NCI-H1436 (cell line): ENCODE measurements around the gene PATJ.
"Not testable (repeated sequence)": the region's sequence is repeated elsewhere in the genome, so short reads cannot be mapped to it uniquely, and the experiment has no call there.

ENCODE experiments used
- DNase-seq: peaks from one replicate; lab custom pipeline; 2025; lab: John Stamatoyannopoulos, UW

PATJ gene

DNA sequence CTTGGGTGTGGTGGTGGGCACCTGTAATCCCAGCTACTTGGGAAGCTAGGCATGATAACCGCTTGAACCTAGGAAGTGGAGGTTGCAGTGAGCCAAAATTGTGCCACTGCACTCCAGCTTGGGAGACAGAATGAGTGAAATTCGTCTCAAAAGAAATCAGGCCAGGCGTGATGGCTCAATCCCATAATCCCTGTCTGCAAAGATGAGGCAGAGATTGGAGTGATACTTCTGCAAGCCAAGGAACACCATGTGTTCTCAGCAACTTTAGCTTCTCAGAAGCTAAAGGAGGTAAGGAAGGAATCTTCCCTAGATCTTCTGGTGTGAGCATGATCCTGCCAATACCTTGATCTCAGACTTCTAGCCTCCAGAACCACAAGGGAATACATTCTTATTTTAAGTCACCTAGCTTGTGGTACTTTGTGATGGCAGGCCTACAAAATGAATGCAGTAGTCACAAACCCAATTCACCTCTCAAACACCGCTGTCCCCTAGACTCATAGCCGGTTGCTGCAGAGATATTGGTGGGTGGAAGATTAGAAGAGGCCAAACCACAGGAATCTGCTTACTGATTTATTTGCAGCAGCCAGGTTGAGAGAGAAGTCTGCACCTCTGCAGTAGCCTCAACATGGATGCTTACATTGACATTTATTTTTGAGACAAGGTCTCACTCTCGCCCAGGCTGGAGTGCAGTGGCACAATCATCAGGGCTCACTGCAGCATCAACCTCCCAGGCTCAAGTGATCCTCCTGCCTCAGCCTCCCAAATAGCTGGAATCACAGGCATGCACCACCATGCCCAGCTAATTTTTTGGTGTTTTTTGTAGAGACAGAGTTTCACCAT lies 471.0 kb downstream of the PATJ start:
- DNase-seq, result no peak

- DNase-seq, result no peak
Measured at GRCh38 chr1:62218604-62219003, 476.3 kb downstream of the PATJ start.

- DNase-seq, result not testable (repeated sequence)
Measured at GRCh38 chr1:62220456-62220855, 478.2 kb downstream of the PATJ start.

GRCh38 chr1:62221171-62221570 lies 478.9 kb downstream of the PATJ start:
- DNase-seq, result no peak

DNA sequence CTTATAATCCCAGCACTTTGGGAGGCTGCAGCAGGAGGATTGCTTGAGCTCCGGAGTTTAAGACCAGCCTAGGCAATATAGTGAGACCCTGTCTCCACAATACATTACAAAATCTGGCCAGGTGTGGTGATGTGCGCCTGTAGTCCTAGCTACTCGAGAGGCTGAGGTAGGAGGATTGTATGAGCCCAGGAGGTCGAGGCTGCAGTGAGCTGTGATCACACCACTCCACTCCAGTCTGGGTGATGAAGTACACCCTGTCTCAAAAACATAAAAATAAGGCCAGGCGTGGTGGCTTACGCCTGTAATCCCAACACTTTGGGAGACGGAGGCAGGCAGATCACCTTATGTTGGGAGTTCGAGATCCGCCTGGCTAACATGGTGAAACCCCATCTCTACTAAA lies 480.0 kb downstream of the PATJ start:
- no peak for DNase-seq

DNA sequence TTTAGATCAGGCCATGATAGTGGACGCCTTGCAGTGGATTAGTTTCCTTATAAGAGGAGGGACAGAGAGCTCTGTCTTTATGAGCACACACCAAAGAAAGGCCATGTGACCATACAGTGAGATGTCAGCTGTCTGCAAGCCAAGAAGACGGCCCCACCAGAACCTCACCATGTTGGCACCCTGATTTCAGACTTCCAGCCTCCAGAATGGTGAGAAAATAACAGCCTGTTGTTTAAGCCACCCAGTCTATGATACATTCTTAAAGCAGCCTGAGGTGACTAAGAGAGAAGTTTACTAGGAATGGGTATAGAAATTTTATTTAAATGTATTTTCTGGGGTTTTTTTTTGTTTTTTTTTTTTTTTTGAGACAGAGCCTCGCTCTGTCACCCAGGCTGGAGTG lies 481.9 kb downstream of the PATJ start:
- DNase-seq, result no peak

- DNase-seq, result no peak
Measured at GRCh38 chr1:62227496-62227895, 485.2 kb downstream of the PATJ start.
